Ovary (tissue), 9 donors: ENCODE results near the gene SLC39A8. TPM values are rescaled to one million over a fixed set of nuclear protein-coding genes. Genes with fewer than 3 reads are reported as not detected.
A peak's percentile ranks its signal among the peaks of the same experiment; 100 is the strongest.

Experiments used
- DNase-seq, 5 donors: peaks; one replicate each; pipeline ENCODE4 v3.0.0-alpha.2; 2019 to 2020
- H3K27ac ChIP-seq, 2 donors: fragments of 200-600 bp; one replicate each; pipeline versions ENCODE4 v1.5.1 to v1.8.0; 2019 to 2022
- H3K27me3 ChIP-seq: fragments of 200-600 bp; one replicate; pipeline ENCODE4 v1.8.0; 2022
- H3K36me3 ChIP-seq: fragments of 200-600 bp; sonication (generic); one replicate; pipeline ENCODE4 v1.5.1; 2019
- H3K4me1 ChIP-seq: one replicate; pipeline ENCODE4 v1.8.1; 2013; ENCODE audit warnings: mild to moderate bottlenecking, moderate library complexity; ENCODE audit not compliant: insufficient read depth
- H3K4me3 ChIP-seq: fragments of 200-600 bp; sonication (generic); one replicate; pipeline ENCODE4 v1.5.1; 2017
- H3K9me3 ChIP-seq, 2 donors: fragments of 200-600 bp in 1 of 2; sonication (generic) in 1 of 2; one replicate each; pipeline versions ENCODE4 v1.5.1 to v1.8.1; 2013 to 2019; ENCODE audit warnings: mild to moderate bottlenecking in 1 of 2, moderate library complexity in 1 of 2
- EP300 ChIP-seq: sonication (generic); formaldehyde crosslinking; IDR thresholded peaks from one replicate; pipeline ENCODE4 v1.6.1; 2017; ENCODE audit warnings: antibody characterized with exemption
- POLR2A ChIP-seq: fragments of 450-650 bp; IDR thresholded peaks from one replicate; pipeline ENCODE4 v1.6.1; 2017; ENCODE audit warnings: antibody characterized with exemption, mild to moderate bottlenecking, moderate library complexity
- WGBS, 3 donors: extraction: QIAGEN DNeasy Blood & Tissue Kit in 1 of 3; methylation state at CpG; one replicate each; pipeline versions ENCODE4 v1.1.5 to v1.1.7; 2013 to 2017; 5-methylcytosine and 5-hydroxymethylcytosine counted together
- intact Hi-C, 4 donors: fragments of 100-400 bp; cut with DNase I; formaldehyde crosslinking; loops; one replicate each; pipeline versions ENCODE4 v1.11.0 to v1.15.1; 2022 to 2023
- polyA plus RNA-seq, 2 donors: library from polyadenylated mRNA; stranded (reverse); fragments of 200-250 nt in 1 of 2; fragments of 350-450 nt in 1 of 2; fragmentation: Illumina TruSeq in 1 of 2; extraction: RNeasy Lipid Tissue Mini Kit (QIAGEN cat#74804) in 1 of 2; gene quantifications; one replicate each; pipeline ENCODE4 v1.2.3, GENCODE V29; 2013 to 2014
- total RNA-seq, 7 donors: library from RNA; depleted of rRNA in 2 of 7; stranded (reverse); fragments of >200 nt in 2 of 7; fragmentation: NEBNext Ultra II Directional in 3 of 7; extraction: Animal tissue kit (Norgen Biotek cat#: 25700) in 3 of 7; gene quantifications; one replicate each; pipeline versions ENCODE4 v1.1.0 to v1.2.4, GENCODE V29; 2016 to 2023
- TF ChIP-seq, protein P1 (sequence below), 3 donors: fragments of 450-650 bp in 2 of 3; fragments of 200-600 bp in 1 of 3; IDR thresholded peaks; one replicate each; pipeline versions ENCODE4 v1.5.1 to v1.8.0; 2016 to 2022; ENCODE audit warnings: antibody characterized with exemption in 3 of 3, mild to moderate bottlenecking in 1 of 3
- donor health status: DM: no; HTN: no; CAD: no; lungs with moderate emphysema.
- donor health status: DM: no; HTN: no; CAD: no.
- donor health status: Bipolar disorder and iron deficiency.
- donor health status: DM: yes; HTN: yes; CAD: no.
- donor health status: DM: no; HTN: no; CAD: no.
- donor health status: DM: yes; HTN: yes; CAD: no.

SLC39A8 gene
- total and polyA plus RNA-seq, 9 donors, result 11.5 to 28.7 (median 19.2) TPM

DNA sequence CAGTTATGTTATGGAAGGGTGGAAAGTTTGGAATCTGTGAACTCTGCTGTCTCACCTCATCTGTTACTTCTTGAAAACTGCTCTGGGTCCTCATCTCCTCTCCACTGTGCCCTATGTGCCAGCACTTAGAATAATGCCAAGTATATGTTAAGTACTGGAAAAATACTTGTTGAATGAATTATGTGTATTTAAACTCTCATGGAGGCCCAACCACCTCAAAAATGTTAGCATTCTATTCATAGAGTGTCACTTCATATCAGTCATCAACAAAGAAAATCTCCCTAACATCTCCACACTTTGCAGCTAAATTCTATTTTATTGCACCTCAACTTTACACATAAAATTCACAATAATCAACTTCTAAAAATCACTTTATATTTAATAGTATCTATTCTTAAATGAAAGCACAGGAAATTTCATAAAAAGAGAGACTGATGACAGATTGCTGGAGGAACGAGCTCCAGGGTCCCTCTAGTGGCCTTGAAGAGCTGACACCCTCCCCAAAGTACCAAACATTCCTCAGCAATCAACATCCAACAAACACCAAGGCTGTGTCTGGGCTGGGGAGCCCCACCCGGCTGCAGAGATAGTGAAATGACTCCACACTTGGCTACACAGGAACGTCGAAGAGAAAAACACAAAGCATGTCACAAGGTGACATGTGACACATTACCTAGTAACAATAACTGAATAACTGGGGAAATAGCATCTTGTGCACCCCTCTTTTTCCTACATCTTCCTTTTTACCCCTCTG lies 45.8 kb downstream of the SLC39A8 start:
- Histone ChIP-seq H3K36me3 (no peaks in the 10 kb centered on the region), H3K4me1 (peaks cover 1% of the 10 kb centered on the region), H3K4me3 (no peak overlapping the region), H3K9me3 (no peaks in the 10 kb centered on the region), H3K27me3 (no peaks in the 10 kb centered on the region), H3K27ac (no peak overlapping the region)
- WGBS, 3 donors, result 3 to 4% (median 3%) methylated on average over 4 of the region's 4 CpGs
- intact Hi-C loops, result no loop called here
- peak; percentile 10 to 34 (median 20) for DNase-seq
- TF ChIP-seq POLR2A, result no peak
- TF ChIP-seq, protein P1, sequence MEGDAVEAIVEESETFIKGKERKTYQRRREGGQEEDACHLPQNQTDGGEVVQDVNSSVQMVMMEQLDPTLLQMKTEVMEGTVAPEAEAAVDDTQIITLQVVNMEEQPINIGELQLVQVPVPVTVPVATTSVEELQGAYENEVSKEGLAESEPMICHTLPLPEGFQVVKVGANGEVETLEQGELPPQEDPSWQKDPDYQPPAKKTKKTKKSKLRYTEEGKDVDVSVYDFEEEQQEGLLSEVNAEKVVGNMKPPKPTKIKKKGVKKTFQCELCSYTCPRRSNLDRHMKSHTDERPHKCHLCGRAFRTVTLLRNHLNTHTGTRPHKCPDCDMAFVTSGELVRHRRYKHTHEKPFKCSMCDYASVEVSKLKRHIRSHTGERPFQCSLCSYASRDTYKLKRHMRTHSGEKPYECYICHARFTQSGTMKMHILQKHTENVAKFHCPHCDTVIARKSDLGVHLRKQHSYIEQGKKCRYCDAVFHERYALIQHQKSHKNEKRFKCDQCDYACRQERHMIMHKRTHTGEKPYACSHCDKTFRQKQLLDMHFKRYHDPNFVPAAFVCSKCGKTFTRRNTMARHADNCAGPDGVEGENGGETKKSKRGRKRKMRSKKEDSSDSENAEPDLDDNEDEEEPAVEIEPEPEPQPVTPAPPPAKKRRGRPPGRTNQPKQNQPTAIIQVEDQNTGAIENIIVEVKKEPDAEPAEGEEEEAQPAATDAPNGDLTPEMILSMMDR (IDR thresholded peaks at IDR 0.05), result no peak
- no peak for TF ChIP-seq EP300

DNA sequence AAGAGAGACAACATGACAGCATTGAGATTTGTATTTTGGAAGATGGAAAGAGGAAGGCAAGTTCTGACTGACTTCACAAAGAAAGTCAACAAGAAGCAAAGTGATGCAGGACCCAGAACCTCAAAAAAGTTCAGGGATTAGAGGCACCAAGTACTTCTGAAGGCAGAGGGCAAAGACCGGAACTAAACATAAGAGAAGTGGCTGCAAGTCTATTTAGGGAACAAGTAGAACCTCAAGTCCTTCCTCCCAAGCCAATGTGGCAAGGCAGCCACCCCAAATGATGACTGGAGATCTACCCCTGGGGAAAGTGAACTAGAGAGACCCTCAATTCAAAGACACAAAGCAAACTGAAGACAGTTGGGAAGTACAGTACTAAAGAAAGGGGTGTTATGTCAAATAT lies 46.6 kb downstream of the SLC39A8 start:
- intact Hi-C loops, result no loop called here
- WGBS, 3 donors, result 93 to 94% (median 93%) methylated on average over 1 of the region's 1 CpG
- no peak for DNase-seq
- no peak overlapping the region for H3K4me3 ChIP-seq
- TF ChIP-seq, protein P1 (IDR thresholded peaks at IDR 0.05), result no peak
- TF ChIP-seq POLR2A, result no peak
- no peak for TF ChIP-seq EP300
- no peak overlapping the region for H3K27ac ChIP-seq
- H3K36me3 ChIP-seq, result no peaks in the 10 kb centered on the region
- peaks cover 1% of the 10 kb centered on the region for H3K4me1 ChIP-seq
- H3K27me3 ChIP-seq, result no peaks in the 10 kb centered on the region
- no peaks in the 10 kb centered on the region for H3K9me3 ChIP-seq

DNA sequence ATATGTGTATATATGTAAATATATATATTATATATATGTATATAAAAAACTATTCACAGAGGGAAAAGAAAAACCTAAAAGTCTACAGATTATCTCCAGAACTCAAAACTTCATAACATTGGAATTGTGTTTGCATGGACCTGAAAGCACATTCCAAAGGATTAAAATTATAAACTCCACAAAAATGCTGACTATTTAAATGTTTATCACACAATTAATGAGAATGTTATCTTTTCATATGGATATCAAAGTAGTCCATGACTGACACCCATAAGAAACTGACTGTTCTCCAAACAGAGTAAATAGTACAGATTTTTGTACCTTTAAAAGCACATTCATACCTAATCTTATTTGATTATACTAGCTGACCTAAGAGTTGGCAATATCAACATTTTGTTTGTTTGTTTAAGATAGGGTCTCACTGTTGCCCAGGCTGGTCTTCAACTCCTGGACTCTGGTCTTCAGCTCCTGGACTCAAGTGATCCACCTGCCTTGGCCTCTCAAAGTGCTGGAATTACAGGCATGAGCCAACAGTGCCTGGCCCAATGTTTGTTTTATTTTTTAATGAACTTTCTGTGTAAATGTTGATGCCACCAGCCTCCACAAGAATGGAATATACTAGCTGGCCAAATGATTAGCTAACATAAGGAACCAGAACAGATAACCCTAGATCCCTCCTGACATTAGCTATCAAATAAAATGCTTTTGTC lies 50.0 kb downstream of the SLC39A8 start:
- intact Hi-C loops, result no loop called here

DNA sequence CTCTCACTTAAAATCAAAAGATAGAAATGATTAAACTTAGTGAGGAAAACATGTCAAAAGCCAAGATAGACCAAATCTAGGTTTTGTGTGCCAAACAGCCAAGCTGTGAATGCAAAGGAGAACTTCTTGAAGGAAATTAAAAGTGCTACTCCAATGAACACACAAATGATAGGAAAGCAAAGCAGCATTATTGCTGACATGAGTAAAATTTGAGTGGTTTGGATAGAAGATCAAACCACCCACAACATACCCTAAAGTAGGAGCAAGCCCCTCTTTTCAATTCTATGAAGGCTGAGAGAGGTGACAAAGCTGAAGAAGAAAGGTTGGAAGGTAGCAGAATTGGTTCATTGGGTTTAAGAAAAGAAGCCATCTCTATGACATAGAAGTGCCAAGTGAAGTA lies 56.8 kb downstream of the SLC39A8 start:
- H3K9me3 ChIP-seq, result no peaks in the 10 kb centered on the region
- H3K4me1 ChIP-seq, result no peaks in the 10 kb centered on the region
- H3K36me3 ChIP-seq, result no peaks in the 10 kb centered on the region
- H3K4me3 ChIP-seq, result no peak overlapping the region
- TF ChIP-seq POLR2A (no peak), EP300 (no peak)
- TF ChIP-seq, protein P1 (IDR thresholded peaks at IDR 0.05), result no peak
- intact Hi-C loops, result no loop called here
- no peaks in the 10 kb centered on the region for H3K27me3 ChIP-seq
- no peak for DNase-seq
- H3K27ac ChIP-seq, result no peak overlapping the region

More for the DNA sequence above, 50.0 kb downstream of the SLC39A8 start:
- Histone ChIP-seq H3K9me3 (no peaks in the 10 kb centered on the region), H3K36me3 (no peaks in the 10 kb centered on the region), H3K27ac (no peak overlapping the region), H3K4me3 (no peak overlapping the region), H3K4me1 (peaks cover 1% of the 10 kb centered on the region), H3K27me3 (no peaks in the 10 kb centered on the region)
- no peak for DNase-seq
- TF ChIP-seq, protein P1 (IDR thresholded peaks at IDR 0.05), result no peak
- TF ChIP-seq POLR2A (no peak), EP300 (no peak)
